HG03342 (cell line): ENCODE measurements around the gene CWF19L2.
A peak's percentile ranks its signal among the peaks of the same experiment; 100 is the strongest.
"Not testable (repeated sequence)": the region's sequence is repeated elsewhere in the genome, so short reads cannot be mapped to it uniquely, and the experiment has no call there.

Experiments used
- ATAC-seq: cut with Tn5 transposase; IDR thresholded peaks from one replicate; pipeline ENCODE4 v1.9.1; 2021; ENCODE audit warnings: mild to moderate bottlenecking, moderate library complexity; ENCODE audit not compliant: unreplicated experiment

CWF19L2 gene

GRCh38 chr11:107457558-107458271, at the start of gene CWF19L2:
CWF19L2 (minus strand) TSS chr11:107457825; CDS start chr11:107457816, 9 bp downstream.
- ATAC-seq: peak; percentile 99

- no peak for ATAC-seq
These were observed 48.1 kb upstream of the CWF19L2 start for GRCh38 chr11:107505647-107506225.

GRCh38 chr11:107504981-107505380, 47.4 kb upstream of the CWF19L2 start:
- no peak for ATAC-seq

- no peak for ATAC-seq
These were observed 44.1 kb upstream of the CWF19L2 start for GRCh38 chr11:107501713-107502112.

GRCh38 chr11:107497371-107497770, 39.7 kb upstream of the CWF19L2 start:
- ATAC-seq: not testable (repeated sequence)

GRCh38 chr11:107496011-107496410, 38.4 kb upstream of the CWF19L2 start:
- no peak for ATAC-seq

GRCh38 chr11:107494055-107494454, 36.4 kb upstream of the CWF19L2 start:
- ATAC-seq: no peak

- ATAC-seq: no peak
These were observed 35.5 kb upstream of the CWF19L2 start for GRCh38 chr11:107493117-107493516.

- ATAC-seq: no peak
These were observed 33.2 kb upstream of the CWF19L2 start for GRCh38 chr11:107490836-107491235.

GRCh38 chr11:107482234-107482633, 24.6 kb upstream of the CWF19L2 start:
- no peak for ATAC-seq

GRCh38 chr11:107478922-107479321, 21.3 kb upstream of the CWF19L2 start:
- ATAC-seq: no peak

GRCh38 chr11:107477820-107478219, 20.2 kb upstream of the CWF19L2 start:
- ATAC-seq: no peak

- no peak for ATAC-seq
These were observed 16.2 kb upstream of the CWF19L2 start for GRCh38 chr11:107473792-107474191.

GRCh38 chr11:107472966-107473365, 15.3 kb upstream of the CWF19L2 start:
- ATAC-seq: no peak

GRCh38 chr11:107468596-107468995, 11.0 kb upstream of the CWF19L2 start:
- no peak for ATAC-seq

GRCh38 chr11:107467696-107468095, 10.1 kb upstream of the CWF19L2 start:
- no peak for ATAC-seq

- not testable (repeated sequence) for ATAC-seq
These were observed 8.7 kb upstream of the CWF19L2 start for GRCh38 chr11:107466275-107466866.

- ATAC-seq: peak; percentile 35
These were observed 444 bp downstream of the CWF19L2 start for GRCh38 chr11:107457205-107457557.

GRCh38 chr11:107453594-107454286, 3.9 kb downstream of the CWF19L2 start:
- ATAC-seq: no peak

GRCh38 chr11:107446822-107447431, 10.7 kb downstream of the CWF19L2 start:
- no peak for ATAC-seq

GRCh38 chr11:107442715-107443215, 14.9 kb downstream of the CWF19L2 start:
- no peak for ATAC-seq
